NK-92 treated with Interleukin-12 subunit alpha and Interleukin-12 subunit beta, amount 100 ng/mL, for 24 hours (cell line): ENCODE measurements around the gene RBPJ.

Source experiments
- DNase-seq: peaks from one replicate; lab custom pipeline; 2025; lab: John Stamatoyannopoulos, UW

Gene RBPJ

GRCh38 chr4:26459756-26460530 is 139.1 kb downstream of the RBPJ start:
- DNase-seq, result no peak

- DNase-seq, result no peak
Observed at GRCh38 chr4:26462874-26463273, 142.1 kb downstream of the RBPJ start.

- DNase-seq, result no peak
Observed at GRCh38 chr4:26463386-26463785, 142.6 kb downstream of the RBPJ start.

- DNase-seq, result no peak
Observed at GRCh38 chr4:26464420-26465095, 143.7 kb downstream of the RBPJ start.

- no peak for DNase-seq
Observed at GRCh38 chr4:26466578-26467270, 145.9 kb downstream of the RBPJ start.

GRCh38 chr4:26467724-26468123 is 146.9 kb downstream of the RBPJ start:
- no peak for DNase-seq

GRCh38 chr4:26468283-26468949 is 147.6 kb downstream of the RBPJ start:
- no peak for DNase-seq

GRCh38 chr4:26468977-26469376 is 148.2 kb downstream of the RBPJ start:
- DNase-seq, result no peak

- DNase-seq, result no peak
Observed at GRCh38 chr4:26471890-26472289, 151.1 kb downstream of the RBPJ start.

GRCh38 chr4:26473893-26474292 is 153.1 kb downstream of the RBPJ start:
- DNase-seq, result no peak

GRCh38 chr4:26474551-26474950 is 153.7 kb downstream of the RBPJ start:
- no peak for DNase-seq

- DNase-seq, result no peak
Observed at GRCh38 chr4:26475716-26476115, 154.9 kb downstream of the RBPJ start.

GRCh38 chr4:26476545-26476944 is 155.7 kb downstream of the RBPJ start:
- no peak for DNase-seq

- DNase-seq, result no peak
Observed at GRCh38 chr4:26478330-26478729, 157.5 kb downstream of the RBPJ start.

GRCh38 chr4:26482508-26483462 is 162.0 kb downstream of the RBPJ start:
- DNase-seq, result no peak

- DNase-seq, result no peak
Observed at GRCh38 chr4:26484032-26484515, 163.3 kb downstream of the RBPJ start.

- no peak for DNase-seq
Observed at GRCh38 chr4:26484516-26484915, 163.7 kb downstream of the RBPJ start.
